Erythroblast (primary cell): Measurements from ENCODE around the gene FBLN5.

ENCODE experiments used
- DNase-seq, 2 experiments: peaks; one replicate each; lab custom pipeline; 2025; lab: John Stamatoyannopoulos, UW
- GATA1 ChIP-seq: IDR thresholded peaks from 2 replicates; pipeline ENCODE4 v1.6.1; 2011; ENCODE audit warnings: low read depth, mild to moderate bottlenecking, control low read depth, low read length, moderate library complexity
- POLR2A ChIP-seq: IDR thresholded peaks from 2 replicates; pipeline ENCODE4 v1.6.1; 2011; ENCODE audit warnings: mild to moderate bottlenecking, low read length

FBLN5 gene, protein sequence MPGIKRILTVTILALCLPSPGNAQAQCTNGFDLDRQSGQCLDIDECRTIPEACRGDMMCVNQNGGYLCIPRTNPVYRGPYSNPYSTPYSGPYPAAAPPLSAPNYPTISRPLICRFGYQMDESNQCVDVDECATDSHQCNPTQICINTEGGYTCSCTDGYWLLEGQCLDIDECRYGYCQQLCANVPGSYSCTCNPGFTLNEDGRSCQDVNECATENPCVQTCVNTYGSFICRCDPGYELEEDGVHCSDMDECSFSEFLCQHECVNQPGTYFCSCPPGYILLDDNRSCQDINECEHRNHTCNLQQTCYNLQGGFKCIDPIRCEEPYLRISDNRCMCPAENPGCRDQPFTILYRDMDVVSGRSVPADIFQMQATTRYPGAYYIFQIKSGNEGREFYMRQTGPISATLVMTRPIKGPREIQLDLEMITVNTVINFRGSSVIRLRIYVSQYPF

DNA sequence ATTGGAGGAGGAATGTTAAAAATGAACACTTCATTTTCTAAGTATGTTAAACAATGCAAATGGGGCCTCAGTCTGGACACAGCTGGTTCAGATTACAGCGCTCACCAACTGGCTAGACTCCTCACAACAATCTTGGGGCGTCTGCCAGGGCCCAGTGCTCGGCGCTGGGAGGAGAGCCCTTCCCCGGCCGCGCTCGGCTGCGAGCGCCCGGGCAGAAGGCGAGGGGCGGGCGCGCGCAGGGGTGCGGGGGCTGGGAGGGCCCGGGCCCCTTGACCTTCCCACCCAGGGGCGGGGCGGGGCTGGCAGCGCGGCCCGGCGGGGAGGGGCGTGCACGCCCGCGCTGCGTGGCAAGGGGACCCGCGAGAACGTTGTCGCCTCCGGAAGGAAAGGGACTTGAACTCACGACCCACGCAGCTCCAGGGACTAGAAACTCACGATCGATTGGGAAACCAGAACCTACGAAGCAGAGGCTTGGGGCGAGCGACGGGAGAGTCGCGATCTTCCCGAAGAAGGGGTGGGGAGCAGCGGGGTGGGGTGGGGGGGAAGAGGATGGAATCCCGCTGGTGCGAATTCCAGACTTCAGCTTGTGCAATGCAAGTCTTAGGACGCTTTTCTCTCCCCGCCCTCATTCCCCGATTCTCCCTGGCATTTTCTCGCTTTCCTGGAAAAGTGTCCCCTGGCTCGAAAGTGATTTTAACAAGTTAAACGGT is at the start of gene FBLN5:
Gene FBLN5 (minus strand): TSS at position 220 of the 710 bp plus-strand sequence. CDS start 465 bp downstream, outside the sequence.
- DNase-seq, result peak; percentile 22 to 23
- TF ChIP-seq POLR2A (no peak), GATA1 (no peak)

DNA sequence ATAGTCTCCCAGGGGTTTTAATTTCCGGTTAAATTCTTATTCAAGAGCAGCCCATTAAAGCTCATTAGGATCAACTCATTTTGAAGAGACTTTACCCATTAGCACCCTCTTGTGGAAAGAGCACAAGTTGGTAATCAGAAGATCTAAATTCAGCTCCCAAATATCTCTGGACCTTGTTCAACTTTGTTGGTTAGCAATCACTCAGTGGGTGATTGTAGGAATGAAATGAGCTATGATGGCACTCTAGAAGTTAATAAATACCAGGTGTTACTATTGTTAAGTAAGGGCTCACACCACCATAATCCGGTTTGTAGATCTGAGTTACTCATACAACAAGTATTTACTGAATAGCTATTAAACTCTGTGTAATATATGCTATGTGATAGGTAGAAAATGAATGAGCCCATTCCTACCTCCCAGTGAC is 49.5 kb upstream of the FBLN5 start:
- TF ChIP-seq POLR2A (no peak), GATA1 (no peak)
- peak; percentile 69 to 74 for DNase-seq

DNA sequence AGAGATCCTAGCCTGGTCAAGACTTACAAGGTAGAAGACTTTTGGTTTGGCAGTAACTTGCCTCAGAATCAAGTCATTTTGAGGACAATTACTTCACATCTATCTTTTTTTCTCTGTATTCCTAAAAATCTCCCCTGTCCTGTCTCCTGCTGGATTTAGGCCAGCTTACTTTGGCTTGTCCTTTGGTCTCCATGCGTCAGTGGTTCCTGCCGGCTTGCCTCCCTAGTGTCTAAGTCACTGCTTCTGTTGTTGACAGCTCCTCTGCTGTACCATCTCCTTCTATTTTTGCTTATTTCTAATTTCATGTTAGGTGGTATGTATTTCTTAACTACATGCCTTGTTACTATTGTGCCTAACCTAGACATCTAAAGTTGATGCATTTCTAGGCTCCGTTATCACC is 39.7 kb upstream of the FBLN5 start:
- DNase-seq, result no peak
- TF ChIP-seq POLR2A (no peak), GATA1 (no peak)

DNA sequence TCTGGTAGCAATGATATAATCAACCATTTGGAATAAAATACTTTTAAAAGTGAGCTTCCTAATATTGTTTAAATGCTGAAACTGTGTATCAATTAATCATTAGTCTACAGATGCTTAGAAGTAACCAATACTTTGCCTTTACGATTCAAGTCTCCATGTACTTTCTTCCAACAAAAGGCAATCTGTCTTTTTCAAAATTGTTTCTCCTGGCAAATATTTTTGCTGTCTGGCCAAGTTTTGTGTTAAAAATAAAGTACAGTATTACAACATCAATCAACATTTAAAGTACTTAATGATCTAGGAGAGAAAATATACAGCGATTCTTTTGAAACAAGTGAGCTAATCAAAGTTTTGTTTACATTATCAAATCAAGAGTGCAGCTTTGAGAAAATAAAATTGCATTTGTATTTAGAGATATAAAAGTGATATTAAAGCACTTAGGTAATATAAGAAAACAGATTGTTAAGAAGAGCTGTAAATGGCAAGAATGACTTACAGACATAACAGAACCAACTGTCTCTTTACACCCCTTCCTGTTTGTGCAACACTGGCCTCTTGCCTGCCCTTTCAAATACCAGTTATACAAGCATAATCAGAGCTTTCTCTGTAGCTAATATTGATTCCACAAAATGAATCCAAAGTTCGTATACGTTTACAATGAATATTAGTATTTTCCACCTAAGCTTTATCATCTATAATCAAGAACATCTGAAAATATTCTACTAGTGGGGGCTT is 38.2 kb upstream of the FBLN5 start:
- DNase-seq, result no peak
- no peak for TF ChIP-seq POLR2A

DNA sequence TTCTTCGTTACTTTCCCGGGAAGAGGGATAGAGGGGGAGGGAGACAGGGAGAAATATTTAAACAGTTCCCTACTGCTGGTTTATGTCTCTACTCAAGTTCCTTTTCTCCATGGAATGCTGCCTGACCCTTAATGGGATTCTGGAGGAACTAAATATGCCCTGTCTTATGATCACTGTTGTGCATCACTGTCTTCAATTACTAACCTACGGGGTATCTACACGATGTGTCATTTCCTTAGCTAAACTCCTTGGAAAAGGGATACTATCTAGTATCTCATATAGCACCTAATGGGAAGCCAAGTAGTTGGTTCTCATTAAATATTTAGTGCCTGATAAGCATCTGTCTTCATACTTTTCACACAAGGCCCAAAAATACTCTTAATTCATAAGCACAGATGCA is 37.5 kb upstream of the FBLN5 start:
- DNase-seq, result no peak
- TF ChIP-seq GATA1, result no peak
- TF ChIP-seq POLR2A, result no peak

DNA sequence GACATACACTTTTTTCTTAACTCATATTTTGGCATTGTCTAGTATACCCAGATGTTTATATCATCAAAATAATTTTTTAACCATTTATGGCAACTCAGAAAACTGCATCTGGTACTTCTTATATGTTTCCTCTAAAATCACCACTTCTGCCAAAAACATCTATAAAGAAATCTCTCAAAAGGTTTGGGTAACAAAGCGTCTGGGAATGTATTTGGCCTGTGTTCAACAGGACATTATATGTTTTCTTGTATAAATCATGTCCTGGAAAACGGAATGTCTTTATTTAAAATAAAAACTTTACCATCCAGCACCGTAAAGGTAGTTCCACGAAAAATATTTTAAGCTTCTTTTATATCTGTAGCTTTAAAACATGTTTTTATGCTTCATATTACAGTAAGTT is 36.1 kb upstream of the FBLN5 start:
- no peak for TF ChIP-seq GATA1
- no peak for TF ChIP-seq POLR2A
- DNase-seq, result no peak

DNA sequence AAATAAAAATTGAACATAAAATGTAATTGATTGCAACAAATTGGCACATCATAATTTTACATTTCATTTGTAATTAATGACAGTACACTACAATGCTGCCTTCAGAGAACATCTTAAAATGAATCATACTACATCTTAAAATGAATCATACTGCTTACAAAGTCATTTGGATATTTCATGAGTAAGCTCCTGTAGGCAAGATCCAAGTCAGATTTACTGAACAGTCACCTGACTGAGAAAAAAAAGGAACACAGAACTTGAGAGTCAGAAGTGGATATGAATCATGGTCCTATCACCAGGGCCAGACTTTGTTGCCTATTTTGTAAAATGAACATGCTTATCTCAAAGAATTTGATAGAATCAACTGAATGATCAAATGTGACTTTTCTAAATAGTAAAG is 32.7 kb upstream of the FBLN5 start:
- DNase-seq, result peak; percentile 34 to 52
- TF ChIP-seq POLR2A (no peak), GATA1 (no peak)

DNA sequence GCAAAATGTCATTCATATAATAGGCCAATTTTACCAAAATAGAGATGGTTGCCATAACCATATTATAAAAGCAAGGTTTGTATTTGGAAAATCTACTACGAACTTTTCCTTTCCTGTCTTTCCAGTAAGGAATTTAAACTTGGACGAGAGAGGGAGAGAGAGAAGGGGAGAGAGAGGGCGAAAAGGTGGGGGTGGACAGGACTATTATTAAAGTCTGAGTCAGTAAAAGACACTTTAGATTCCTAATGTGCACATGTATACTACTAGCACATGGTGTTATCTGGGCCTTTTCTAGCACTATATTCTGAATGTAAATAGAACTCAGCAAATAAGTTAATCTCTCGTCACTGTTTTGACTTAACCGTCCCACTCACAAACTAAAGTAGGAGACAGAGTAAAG is 30.4 kb upstream of the FBLN5 start:
- no peak for DNase-seq
- no peak for TF ChIP-seq POLR2A
- TF ChIP-seq GATA1, result no peak

DNA sequence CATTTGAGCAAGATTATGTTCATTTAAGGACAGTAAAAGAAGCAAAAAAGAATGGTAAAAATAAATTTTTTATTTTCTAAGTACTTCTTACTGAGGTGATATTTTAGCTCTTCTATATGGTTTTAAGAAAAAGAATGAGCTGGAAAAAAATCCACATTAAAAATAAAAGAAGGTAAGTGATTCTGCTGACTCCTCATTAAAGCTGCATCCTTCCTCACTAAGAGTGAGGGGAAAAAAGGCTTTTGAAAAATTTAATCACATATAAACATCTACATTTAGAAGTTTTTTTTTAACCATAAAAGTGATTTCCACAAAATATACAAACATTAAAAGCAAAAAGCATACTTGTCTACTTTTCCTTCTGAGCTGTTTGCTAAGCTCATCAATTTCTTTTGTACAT is 28.3 kb upstream of the FBLN5 start:
- DNase-seq, result no peak
- TF ChIP-seq POLR2A (no peak), GATA1 (no peak)

DNA sequence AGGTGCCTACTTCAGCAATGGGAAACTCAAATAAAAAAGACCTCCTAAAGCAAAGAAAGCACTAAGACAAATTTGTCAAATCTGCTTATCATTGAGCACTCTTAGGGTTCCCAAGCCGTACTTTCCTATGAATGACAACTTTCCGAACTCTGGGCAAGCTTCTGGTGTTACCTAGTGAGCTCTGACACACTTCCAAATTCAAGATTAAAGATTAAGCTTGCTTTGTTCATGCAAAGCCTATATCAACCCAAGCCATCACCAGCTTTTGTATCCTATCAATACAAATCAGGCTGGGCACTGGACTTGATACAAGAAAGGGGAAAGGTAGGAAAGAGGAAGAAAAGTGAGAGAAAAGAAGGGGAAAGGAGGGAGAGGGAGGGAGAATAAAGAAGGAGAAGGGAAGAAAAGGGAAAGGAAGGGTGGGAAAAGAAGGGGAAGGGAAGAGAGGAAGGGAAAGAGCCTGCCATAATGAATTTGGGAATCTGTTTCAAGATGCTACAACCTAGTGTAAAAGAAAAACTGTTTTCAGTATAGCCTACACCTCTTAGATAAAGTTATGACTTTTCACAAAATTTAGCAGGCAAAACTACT is 23.8 kb upstream of the FBLN5 start:
- TF ChIP-seq POLR2A (no peak), GATA1 (no peak)
- no peak for DNase-seq

DNA sequence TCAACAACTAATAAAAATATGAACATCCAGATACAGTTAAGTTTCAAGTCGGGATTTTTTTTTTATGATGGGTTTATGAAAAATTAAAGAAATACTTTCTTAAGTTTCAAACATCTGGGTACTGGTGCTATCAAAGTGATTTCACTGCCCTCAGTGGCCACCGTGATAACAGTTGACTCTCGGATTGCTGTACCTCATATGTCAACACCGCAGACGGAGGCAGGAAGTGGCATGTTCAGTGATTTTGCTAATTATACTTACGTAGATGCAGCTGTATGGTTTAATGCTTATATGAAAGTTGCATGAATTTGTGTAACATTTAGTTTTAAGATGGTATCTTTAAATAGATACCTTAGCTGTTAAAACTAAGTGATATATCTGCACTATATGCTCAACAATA is 20.8 kb upstream of the FBLN5 start:
- DNase-seq, result no peak
- no peak for TF ChIP-seq POLR2A
- no peak for TF ChIP-seq GATA1

DNA sequence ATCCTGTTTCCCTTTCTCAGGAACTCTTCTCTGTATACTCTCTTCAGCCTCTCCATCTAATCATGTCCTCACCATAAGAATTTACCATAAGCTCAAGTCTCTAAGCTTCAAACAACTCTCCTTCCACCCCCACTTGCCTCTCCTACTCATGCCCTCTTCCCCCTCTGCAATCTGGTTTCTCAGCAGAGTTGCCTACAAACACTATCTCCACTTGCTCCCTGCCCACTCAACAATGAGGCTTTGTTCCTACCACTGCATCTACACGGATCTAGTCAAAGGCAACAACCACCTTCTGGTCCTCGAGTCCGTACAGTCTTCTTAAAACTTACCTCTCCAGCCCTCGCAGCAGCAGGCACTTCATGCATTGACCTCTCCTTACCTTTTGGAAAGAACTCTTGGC is 17.2 kb upstream of the FBLN5 start:
- DNase-seq, result no peak
- TF ChIP-seq GATA1, result no peak
- no peak for TF ChIP-seq POLR2A

DNA sequence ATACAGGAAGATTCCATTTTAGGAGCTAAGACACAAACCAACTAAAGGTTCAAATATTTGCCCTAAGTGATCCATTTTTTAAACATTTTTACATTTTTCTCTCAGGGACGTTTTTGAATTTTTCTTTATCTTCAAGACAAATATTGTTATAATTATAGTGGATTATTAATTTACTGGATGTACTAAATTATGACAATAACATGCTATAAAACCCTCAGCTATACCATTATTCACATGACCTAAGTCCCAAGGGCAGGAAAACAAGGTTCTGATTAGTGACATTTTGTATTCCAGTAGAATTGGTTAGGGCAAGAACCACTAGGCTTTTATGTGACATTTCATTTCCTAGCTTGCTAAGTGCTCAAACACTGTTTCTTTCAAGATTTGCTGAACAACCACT is 16.5 kb upstream of the FBLN5 start:
- DNase-seq, result no peak
- TF ChIP-seq POLR2A (no peak), GATA1 (no peak)
